ENCODE results near the gene ATP1B4. TPM values are rescaled to one million over a fixed set of nuclear protein-coding genes. Genes with fewer than 3 reads are reported as not detected.

Gene ATP1B4
- total and polyA plus RNA-seq, 9 of the 15 experiments (the other 6 are each of a cell fraction or from before 2014, with no cell fraction given), result 0.04 to 0.18 TPM; not detected in 7

- TF ChIP-seq ZNF280B (CRISPR knock-in tag; IDR thresholded peaks at IDR 0.05) (no peak), CTCF (IDR thresholded peaks at IDR 0.05 in 2 of 3, conservative IDR thresholded peaks at IDR 0.05 in 1 of 3; ENCODE audit: insufficient read depth in 2 of 3, low read depth in 1 of 3, low read length in 3 of 3) (0 out of 6 replicates have a peak, but pooled peaks of 2 of the 3 experiments have one; percentile 14 to 16)
- H3K4me3 ChIP-seq, result no peak overlapping the region
- intact Hi-C loops (cut with micrococcal nuclease), result no loop called here
- WGBS (ENCODE audit: insufficient coverage, low coverage, missing lambda C conversion rate), result 0% methylated on average over 2 of the region's 2 CpGs
- H3K9ac ChIP-seq (ENCODE audit: insufficient read depth in 1 of 2, low read depth in 2 of 2, low read length in 2 of 2), result no peak overlapping the region
- no peaks in the 10 kb centered on the region for H3K9me1 ChIP-seq (ENCODE audit: control insufficient read depth, insufficient read depth, low read length)
- POLR2A ChIA-PET, result no interaction called here
- no peak overlapping the region for H2AFZ ChIP-seq (ENCODE audit: low read depth, low read length)
- no peaks in the 10 kb centered on the region for H4K20me1 ChIP-seq (replicated peaks; ENCODE audit: control insufficient read depth, insufficient read depth, low read length)
- in situ Hi-C loops (cut with MboI), result no loop called here
- H3K27me3 ChIP-seq (ENCODE audit: control insufficient read depth in 2 of 2, insufficient read depth in 2 of 2, low read length in 2 of 2), result no peaks in the 10 kb centered on the region
- no peak overlapping the region; the same call in 2 of the 3 replicates for H3K27ac ChIP-seq (ENCODE audit: extremely low read depth, low read depth, low read length)
- H3K9me3 ChIP-seq (replicated peaks; ENCODE audit: control insufficient read depth, insufficient read depth, low read depth, low read length), result peaks cover 4% of the 10 kb centered on the region; the same call in 1 of the 2 replicates
- no peaks in the 10 kb centered on the region for H3K79me2 ChIP-seq (ENCODE audit: control insufficient read depth, insufficient read depth, low read length)
- ATAC-seq (peak; percentile 43; the same call in 1 of the 3 replicates), DNase-seq (ENCODE audit: extremely low read depth in 1 of 4, low spot score in 3 of 4) (no peak), FAIRE-seq (no peak)
- no peaks in the 10 kb centered on the region for H3K36me3 ChIP-seq (ENCODE audit: control insufficient read depth, insufficient read depth, low read length)
- peaks cover 0 to 23% of the 10 kb centered on the region in 2 experiments; a peak in 2 of 5 replicates for H3K4me1 ChIP-seq (replicated peaks in 1 of 2; ENCODE audit: control insufficient read depth in 2 of 2, insufficient read depth in 2 of 2, low read length in 2 of 2)
- CTCF ChIA-PET (ENCODE audit: low intra/inter-chr PET ratio), result interaction anchor here (0.8 kb wide), 1 partner anchor 134 kb away, joined by 3 read pairs; no protein-coding TSS in a partner anchor
- no peak overlapping the region for H3K4me2 ChIP-seq (ENCODE audit: insufficient read depth, low read length)
- no TSS peak for BruUV-seq (replicated peaks)
Measured at GRCh38 chrX:120334151-120334550, 27.7 kb upstream of the ATP1B4 start.
